Measurements from ENCODE around the gene PEX13. TPM values are rescaled to one million over a fixed set of nuclear protein-coding genes. Genes with fewer than 3 reads are reported as not detected.

Gene PEX13
- total RNA-seq, 2 experiments from 2014 or later, result 20.3 to 20.6 TPM

Other genes with a start within 250 kb of the PEX13 start
- gene REL, start 136.1 kb upstream of the PEX13 start, total RNA-seq, result 10 to 100 TPM; 22.9 to 24.0 TPM
- 1 to 10 TPM; 7.3 to 7.5 TPM for gene PUS10, start 535 bp downstream of the PEX13 start, total RNA-seq
- 10 to 100 TPM in 1 of 2 experiments, 1 to 10 TPM in 1; 9.9 to 10.8 TPM for gene SANBR, start 48.2 kb downstream of the PEX13 start, total RNA-seq
- 10 to 100 TPM in 1 of 2 experiments, 1 to 10 TPM in 1; 8.7 to 10.2 TPM for gene C2orf74, start 144.5 kb downstream of the PEX13 start, total RNA-seq